PC-3 (cell line): ENCODE measurements around the gene TRABD2B. TPM values are rescaled to one million over a fixed set of nuclear protein-coding genes. Genes with fewer than 3 reads are reported as not detected.

ENCODE experiments used
- ATAC-seq: fragments of 200-7000 bp; cut with Tn5 transposase; 2 replicates; pipeline ENCODE4 v1.9.1; 2020; ENCODE audit warnings: mild to moderate bottlenecking, moderate library complexity
- BruUV-seq: library from RNA; stranded (reverse); fragments of 400-500 nt; replicated peaks from 2 replicates; lab custom pipeline; 2021; lab: Mats Ljungman, UMichigan
- CTCF ChIA-PET: fragments of 300-600 bp; sonication (Branson Sonifier 250); formaldehyde crosslinking; loops from one replicate; lab custom pipeline; 2022; ENCODE audit warnings: antibody characterized with exemption; lab: Charles Lee
- POLR2A ChIA-PET: fragments of 300-600 bp; sonication (Branson Sonifier 250); formaldehyde crosslinking; loops from one replicate; lab custom pipeline; 2022; ENCODE audit warnings: antibody characterized with exemption; ENCODE audit not compliant: unreplicated experiment; lab: Charles Lee
- DNase-seq: peaks from one replicate; pipeline ENCODE4 v3.0.0-alpha.2; 2015
- H2AFZ ChIP-seq: fragments of 300-600 bp; sonication (generic); 2 replicates; pipeline ENCODE4 v1.6.0; 2016; ENCODE audit warnings: antibody characterized with exemption, low read length
- H3F3A ChIP-seq: fragments of 300-600 bp; sonication (generic); one replicate; pipeline ENCODE4 v1.6.0; 2017; ENCODE audit warnings: antibody characterized with exemption, low read length, control low read depth, mild to moderate bottlenecking; ENCODE audit not compliant: unreplicated experiment
- H3K27ac ChIP-seq: fragments of 300-600 bp; sonication (generic); 2 replicates; pipeline ENCODE4 v1.5.1; 2016; ENCODE audit warnings: mild to moderate bottlenecking, low read length
- H3K27me3 ChIP-seq: fragments of 300-600 bp; sonication (generic); 2 replicates; pipeline ENCODE4 v1.6.1; 2016; ENCODE audit warnings: low read length, mixed read lengths
- H3K36me3 ChIP-seq: fragments of 300-600 bp; sonication (generic); 2 replicates; pipeline ENCODE4 v1.6.1; 2016; ENCODE audit warnings: low read depth, mixed run types, low read length, mixed read lengths
- H3K4me1 ChIP-seq: fragments of 300-600 bp; sonication (generic); 2 replicates; pipeline ENCODE4 v1.5.1; 2016; ENCODE audit warnings: low read length; ENCODE audit not compliant: insufficient read depth
- H3K4me2 ChIP-seq: fragments of 300-600 bp; sonication (generic); 2 replicates; pipeline ENCODE4 v1.6.0; 2016; ENCODE audit warnings: low read length
- H3K4me3 ChIP-seq: fragments of 300-600 bp; sonication (generic); 2 replicates; pipeline ENCODE4 v1.5.1; 2016; ENCODE audit warnings: mild to moderate bottlenecking, low read length, mixed read lengths
- H3K79me2 ChIP-seq: fragments of 300-600 bp; sonication (generic); 2 replicates; pipeline ENCODE4 v1.6.1; 2017; ENCODE audit warnings: low read length, mixed read lengths
- H3K9ac ChIP-seq: fragments of 300-600 bp; sonication (generic); 2 replicates; pipeline ENCODE4 v1.6.0; 2016; ENCODE audit warnings: mild to moderate bottlenecking, low read length
- H3K9me2 ChIP-seq: fragments of 300-600 bp; sonication (generic); replicated peaks from 2 replicates; pipeline ENCODE4 v1.6.1; 2016; ENCODE audit warnings: mixed run types, low read length, mixed read lengths
- H3K9me3 ChIP-seq: fragments of 300-600 bp; sonication (generic); 2 replicates; pipeline ENCODE4 v1.6.1; 2016; ENCODE audit warnings: low read length, mixed read lengths
- H4K20me1 ChIP-seq: fragments of 300-600 bp; sonication (generic); 2 replicates; pipeline ENCODE4 v1.6.1; 2016; ENCODE audit warnings: low read length, mixed read lengths
- CTCF ChIP-seq: fragments of 300-600 bp; sonication (generic); conservative IDR thresholded peaks from 2 replicates; pipeline ENCODE4 v1.5.1; 2017; ENCODE audit warnings: antibody characterized with exemption, low read depth, mild to moderate bottlenecking, low read length
- EZH2 ChIP-seq: fragments of 300-600 bp; sonication (generic); IDR thresholded peaks from one replicate; pipeline ENCODE4 v1.6.1; 2017; ENCODE audit warnings: antibody characterized with exemption, mild to moderate bottlenecking, low read length; ENCODE audit not compliant: unreplicated experiment
- EZH2phosphoT487 ChIP-seq: fragments of 300-600 bp; sonication (generic); IDR thresholded peaks from 2 replicates; pipeline ENCODE4 v1.6.1; 2018; ENCODE audit warnings: mild to moderate bottlenecking, antibody characterized with exemption, low read length, borderline replicate concordance
- intact Hi-C: fragments of 100-400 bp; cut with micrococcal nuclease; formaldehyde crosslinking; loops from 2 replicates; pipeline ENCODE4 v1.9.0; 2023
- total RNA-seq: library from RNA; depleted of rRNA; stranded (reverse); fragments of >200 nt; gene quantifications from 2 replicates; pipeline ENCODE4 v1.2.3, GENCODE V29; 2014

The TRABD2B gene
- total RNA-seq, 1 experiment from 2014 or later, result 0.44 TPM

DNA sequence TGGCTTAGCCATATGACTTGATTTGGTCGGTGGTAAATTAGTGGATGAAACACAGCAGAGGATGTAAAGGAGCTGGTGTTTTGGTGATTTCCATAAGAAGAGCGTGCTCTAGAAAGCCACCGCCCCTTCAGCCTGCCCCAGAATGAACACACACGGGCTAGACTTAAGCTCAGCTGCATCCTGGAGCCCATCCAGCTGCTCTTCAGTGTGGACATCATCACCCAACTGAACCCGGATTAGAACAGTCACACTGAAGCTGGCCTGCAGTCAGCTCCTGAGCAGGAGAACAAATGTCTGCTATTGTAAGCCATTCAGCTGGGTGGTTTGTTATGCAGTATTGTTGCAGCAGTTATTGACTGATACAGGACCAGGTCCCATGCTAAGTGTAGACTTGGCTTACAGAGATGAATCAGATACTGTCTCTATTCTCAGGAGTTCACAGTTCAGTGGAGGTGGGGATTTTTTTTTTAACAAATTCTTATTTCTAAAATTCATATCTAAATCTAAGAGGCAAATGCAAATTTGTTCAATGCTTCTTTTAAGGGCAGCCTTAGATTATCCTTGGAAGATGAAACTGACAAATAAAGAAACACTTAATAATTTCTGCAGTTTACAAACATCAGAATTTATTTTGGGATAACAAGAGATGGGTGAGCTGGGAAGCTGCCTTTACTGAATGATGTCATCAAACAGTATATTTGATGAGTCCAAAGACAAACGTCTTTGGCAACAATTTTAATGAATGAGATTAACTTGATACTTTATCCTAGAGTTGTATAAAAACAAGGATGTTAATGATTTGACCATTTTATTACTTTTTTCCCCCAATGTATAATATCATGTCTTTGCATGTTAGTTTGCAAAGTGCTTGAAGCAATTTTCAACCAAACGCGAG lies 251.2 kb downstream of the TRABD2B start:
- ATAC-seq (no peak), DNase-seq (no peak)
- Histone ChIP-seq H2AFZ (no peak overlapping the region), H3F3A (no peaks in the 10 kb centered on the region), H3K9me2 (no peaks in the 10 kb centered on the region), H3K4me2 (no peak overlapping the region), H4K20me1 (no peaks in the 10 kb centered on the region), H3K9ac (no peak overlapping the region), H3K4me3 (no peak overlapping the region), H3K79me2 (no peaks in the 10 kb centered on the region), H3K9me3 (no peaks in the 10 kb centered on the region), H3K27me3 (no peaks in the 10 kb centered on the region), H3K4me1 (no peaks in the 10 kb centered on the region), H3K27ac (no peak overlapping the region), H3K36me3 (no peaks in the 10 kb centered on the region)
- ChIA-PET POLR2A (no interaction called here), CTCF (no interaction called here)
- BruUV-seq, result no TSS peak
- intact Hi-C loops, result no loop called here
- TF ChIP-seq CTCF (no peak), EZH2 (no peak), EZH2phosphoT487 (no peak)

- H2AFZ ChIP-seq, result no peak overlapping the region
- no peaks in the 10 kb centered on the region for H3K36me3 ChIP-seq
- ATAC-seq (no peak), DNase-seq (no peak)
- no peaks in the 10 kb centered on the region for H3K27me3 ChIP-seq
- H3K9me3 ChIP-seq, result no peaks in the 10 kb centered on the region
- ChIA-PET CTCF (no interaction called here), POLR2A (no interaction called here)
- no peak overlapping the region for H3K27ac ChIP-seq
- no peaks in the 10 kb centered on the region for H3K4me1 ChIP-seq
- H3K79me2 ChIP-seq, result no peaks in the 10 kb centered on the region
- no peak overlapping the region for H3K4me2 ChIP-seq
- intact Hi-C loops, result no loop called here
- no peak overlapping the region for H3K9ac ChIP-seq
- no peaks in the 10 kb centered on the region for H3F3A ChIP-seq
- BruUV-seq, result no TSS peak
- no peaks in the 10 kb centered on the region for H4K20me1 ChIP-seq
- no peak overlapping the region for H3K4me3 ChIP-seq
- H3K9me2 ChIP-seq, result no peaks in the 10 kb centered on the region
- no peak for TF ChIP-seq EZH2phosphoT487
These were observed 254.1 kb downstream of the TRABD2B start for GRCh38 chr1:47742890-47743760.

GRCh38 chr1:47738560-47739182 lies 258.5 kb downstream of the TRABD2B start:
- no TSS peak for BruUV-seq
- peak; percentile 79 for DNase-seq
- Histone ChIP-seq H3K4me3 (no peak overlapping the region), H3K36me3 (no peaks in the 10 kb centered on the region), H3K4me1 (no peaks in the 10 kb centered on the region), H3K9me2 (no peaks in the 10 kb centered on the region), H3K27me3 (peaks cover 6% of the 10 kb centered on the region; the same call in 1 of the 2 replicates), H3K9ac (no peak overlapping the region), H3K9me3 (no peaks in the 10 kb centered on the region), H3K4me2 (no peak overlapping the region), H3K79me2 (no peaks in the 10 kb centered on the region), H2AFZ (no peak overlapping the region), H3K27ac (no peak overlapping the region), H4K20me1 (no peaks in the 10 kb centered on the region), H3F3A (no peaks in the 10 kb centered on the region)
- POLR2A ChIA-PET, result no interaction called here
- intact Hi-C loops, result loop anchor here (1.0 to 5.0 kb wide), 4 partner anchors 259 to 464 kb away; partner anchors contain the start of gene TRABD2B
- CTCF ChIA-PET, result interaction anchor here (0.6 to 1.0 kb wide), 3 partner anchors 190 to 441 kb away, joined by 4 to 8 read pairs (median 4); no protein-coding TSS in a partner anchor
- TF ChIP-seq EZH2, result no peak
- TF ChIP-seq CTCF, result peak; percentile 76
- no peak for TF ChIP-seq EZH2phosphoT487
- peak; percentile 94 for ATAC-seq
